ENCODE data around the gene PRICKLE2. TPM values are rescaled to one million over a fixed set of nuclear protein-coding genes. Genes with fewer than 3 reads are reported as not detected.

The PRICKLE2 gene
- total and polyA plus RNA-seq, 10 of the 15 experiments (the other 5 are each of a cell fraction or from before 2014, with no cell fraction given): 0.11 to 2.6 (median 0.69) TPM

GRCh38 chr3:64254443-64254842 is 29.2 kb upstream of the PRICKLE2 start:
- Histone ChIP-seq H3K4me1 (ENCODE audit: control insufficient read depth, insufficient read depth, low read length) (no peaks in the 10 kb centered on the region), H3K79me2 (ENCODE audit: control insufficient read depth, insufficient read depth, low read length) (no peaks in the 10 kb centered on the region), H3K27ac (ENCODE audit: control insufficient read depth, insufficient read depth) (no peak overlapping the region), H4K20me1 (ENCODE audit: control insufficient read depth, insufficient read depth) (no peaks in the 10 kb centered on the region), H3K4me3 (no peak overlapping the region), H3K36me3 (ENCODE audit: control insufficient read depth in 2 of 2, insufficient read depth in 2 of 2, low read length in 1 of 2) (no peaks in the 10 kb centered on the region), H2AFZ (ENCODE audit: control insufficient read depth, low read depth, low read length) (no peak overlapping the region), H3K4me2 (ENCODE audit: control insufficient read depth, insufficient read depth) (no peak overlapping the region), H3K9ac (ENCODE audit: control insufficient read depth, insufficient read depth, low read length) (no peak overlapping the region), H3K27me3 (replicated peaks in 1 of 2; ENCODE audit: control insufficient read depth in 2 of 2, insufficient read depth in 2 of 2, low read length in 1 of 2) (no peaks in the 10 kb centered on the region), H3K9me3 (replicated peaks; ENCODE audit: control insufficient read depth, insufficient read depth, low read length) (no peaks in the 10 kb centered on the region)
- SMC1A ChIA-PET (ENCODE audit: uncharacterized antibody, unreplicated experiment): interaction anchor here (0.8 to 5.9 kb wide), 13 partner anchors 9 to 230 kb away, joined by 3 to 45 read pairs (median 4); partner anchors contain the start of gene PRICKLE2
- WGBS (ENCODE audit: insufficient coverage, insufficient replicate concordance, low lambda C conversion rate, missing lambda C conversion rate): 41% methylated on average over 2 of the region's 2 CpGs
- FAIRE-seq (no peak), ATAC-seq (no peak), DNase-seq (ENCODE audit: low read depth, low spot score) (no peak)
- POLR2A ChIA-PET: no interaction called here
- RAD21 ChIA-PET (ENCODE audit: unreplicated experiment): interaction anchor here (0.8 to 1.5 kb wide), 5 partner anchors 10 to 35 kb away, joined by 3 to 5 read pairs (median 3); no protein-coding TSS in a partner anchor
- CTCF ChIA-PET: interaction anchor here (0.8 to 4.4 kb wide), 9 partner anchors 9 to 231 kb away, joined by 3 to 30 read pairs (median 4); partner anchors contain the start of genes PRICKLE2 and PSMD6
- BruUV-seq (replicated peaks): no TSS peak
- in situ Hi-C loops (cut with MboI): no loop called here
- TF ChIP-seq E4F1 (IDR thresholded peaks at IDR 0.05; ENCODE audit: borderline replicate concordance, partially characterized antibody) (no peak), ZSCAN29 (IDR thresholded peaks at IDR 0.05) (no peak), NR2F1 (conservative IDR thresholded peaks at IDR 0.05) (peak; percentile 64)
- intact Hi-C loops (cut with micrococcal nuclease; ENCODE audit: unreplicated experiment): no loop called here

- 29% methylated on average over 6 of the region's 6 CpGs for WGBS (ENCODE audit: insufficient coverage, insufficient replicate concordance, low lambda C conversion rate, missing lambda C conversion rate)
- FAIRE-seq (no peak), ATAC-seq (no peak), DNase-seq (ENCODE audit: low read depth, low spot score) (no peak)
- H2AFZ ChIP-seq (ENCODE audit: control insufficient read depth, low read depth, low read length): no peak overlapping the region
- H3K27ac ChIP-seq (ENCODE audit: control insufficient read depth, insufficient read depth): no peak overlapping the region
- in situ Hi-C loops (cut with MboI) (no loop called here), intact Hi-C loops (cut with micrococcal nuclease; ENCODE audit: unreplicated experiment) (no loop called here)
- H3K79me2 ChIP-seq (ENCODE audit: control insufficient read depth, insufficient read depth, low read length): no peaks in the 10 kb centered on the region
- no peaks in the 10 kb centered on the region for H3K27me3 ChIP-seq (replicated peaks in 1 of 2; ENCODE audit: control insufficient read depth in 2 of 2, insufficient read depth in 2 of 2, low read length in 1 of 2)
- BruUV-seq (replicated peaks): no TSS peak
- H3K9me3 ChIP-seq (replicated peaks; ENCODE audit: control insufficient read depth, insufficient read depth, low read length): no peaks in the 10 kb centered on the region
- no peaks in the 10 kb centered on the region for H3K4me1 ChIP-seq (ENCODE audit: control insufficient read depth, insufficient read depth, low read length)
- ChIA-PET CTCF (interaction anchor here (0.8 to 4.4 kb wide), 8 partner anchors 8 to 210 kb away, joined by 3 to 30 read pairs (median 4); partner anchors contain the start of gene PRICKLE2), SMC1A (ENCODE audit: uncharacterized antibody, unreplicated experiment) (interaction anchor here (0.9 to 5.9 kb wide), 14 partner anchors 9 to 230 kb away, joined by 3 to 45 read pairs (median 4); partner anchors contain the start of gene PRICKLE2), POLR2A (no interaction called here), RAD21 (ENCODE audit: unreplicated experiment) (interaction anchor here (0.8 to 1.5 kb wide), 5 partner anchors 9 to 36 kb away, joined by 3 to 5 read pairs (median 3); no protein-coding TSS in a partner anchor)
- H4K20me1 ChIP-seq (ENCODE audit: control insufficient read depth, insufficient read depth): no peaks in the 10 kb centered on the region
- H3K4me3 ChIP-seq: no peak overlapping the region
- no peaks in the 10 kb centered on the region for H3K36me3 ChIP-seq (ENCODE audit: control insufficient read depth in 2 of 2, insufficient read depth in 2 of 2, low read length in 1 of 2)
- H3K4me2 ChIP-seq (ENCODE audit: control insufficient read depth, insufficient read depth): no peak overlapping the region
- H3K9ac ChIP-seq (ENCODE audit: control insufficient read depth, insufficient read depth, low read length): no peak overlapping the region
- no peak for TF ChIP-seq SREBF2 (IDR thresholded peaks at IDR 0.05; ENCODE audit: low read length)
These were observed 28.4 kb upstream of the PRICKLE2 start for GRCh38 chr3:64253689-64254088.

All from GM12878 (cell line).